OCI-LY7 (cell line): Measurements from ENCODE around the gene RMDN2. TPM values are rescaled to one million over a fixed set of nuclear protein-coding genes. Genes with fewer than 3 reads are reported as not detected.

Source experiments
- BruUV-seq: library from RNA; stranded (reverse); fragments of 400-500 nt; replicated peaks from 2 replicates; lab custom pipeline; 2021; lab: Mats Ljungman, UMichigan
- CTCF ChIA-PET: fragments of 300-600 bp; sonication (Branson Sonifier 250); formaldehyde crosslinking; loops from one replicate; lab custom pipeline; 2022; ENCODE audit warnings: antibody characterized with exemption; ENCODE audit not compliant: unreplicated experiment; lab: Charles Lee
- POLR2A ChIA-PET: fragments of 300-600 bp; sonication (Branson Sonifier 250); formaldehyde crosslinking; loops from one replicate; lab custom pipeline; 2022; ENCODE audit warnings: antibody characterized with exemption; lab: Charles Lee
- DNase-seq: peaks from one replicate; pipeline ENCODE4 v3.0.0-alpha.2; 2015; ENCODE audit warnings: low spot score
- H2AFZ ChIP-seq: fragments of 200-600 bp; sonication (generic), shearing (Covaris generic); 2 replicates; pipeline ENCODE4 v1.6.1; 2014; ENCODE audit warnings: mild to moderate bottlenecking, antibody characterized with exemption, low read length, moderate library complexity
- H3K27ac ChIP-seq: fragments of 200-600 bp; sonication (generic); 2 replicates; pipeline ENCODE4 v1.5.1; 2014; ENCODE audit warnings: mixed run types, low read depth, mild to moderate bottlenecking, moderate library complexity, low read length, inconsistent platforms; ENCODE audit not compliant: poor library complexity, severe bottlenecking
- H3K36me3 ChIP-seq: fragments of 200-600 bp; sonication (generic); 2 replicates; pipeline ENCODE4 v1.6.1; 2014; ENCODE audit warnings: mild to moderate bottlenecking, antibody characterized with exemption, low read length, moderate library complexity, mixed read lengths; ENCODE audit not compliant: insufficient read depth
- H3K4me1 ChIP-seq: fragments of 200-600 bp; sonication (generic); 2 replicates; pipeline ENCODE4 v1.5.1; 2014; ENCODE audit warnings: mild to moderate bottlenecking, low read length; ENCODE audit not compliant: insufficient read depth, poor library complexity, severe bottlenecking
- H3K4me2 ChIP-seq: fragments of 200-600 bp; sonication (generic); 2 replicates; pipeline ENCODE4 v1.6.1; 2014; ENCODE audit warnings: mild to moderate bottlenecking, low read length
- H3K4me3 ChIP-seq: fragments of 200-600 bp; sonication (generic); 2 replicates; pipeline ENCODE4 v1.5.1; 2014; ENCODE audit warnings: mild to moderate bottlenecking, low read depth, low read length; ENCODE audit not compliant: poor library complexity, severe bottlenecking
- H3K79me2 ChIP-seq: fragments of 200-600 bp; sonication (generic); 2 replicates; pipeline ENCODE4 v1.6.1; 2016; ENCODE audit warnings: low read depth, mild to moderate bottlenecking, low read length, moderate library complexity, mixed read lengths; ENCODE audit not compliant: insufficient read depth
- H3K9me2 ChIP-seq: fragments of 200-600 bp; sonication (generic); 2 replicates; pipeline ENCODE4 v1.6.1; 2016; ENCODE audit warnings: mild to moderate bottlenecking, low read length, mixed read lengths; ENCODE audit not compliant: insufficient read depth
- H3K9me3 ChIP-seq: fragments of 200-600 bp; sonication (generic); 2 replicates; pipeline ENCODE4 v1.6.1; 2014; ENCODE audit warnings: mild to moderate bottlenecking, mixed run types, low read length, mixed read lengths
- H4K20me1 ChIP-seq: fragments of 200-600 bp; sonication (generic); 2 replicates; pipeline ENCODE4 v1.6.1; 2014; ENCODE audit warnings: mild to moderate bottlenecking, antibody characterized with exemption, low read length, moderate library complexity, mixed read lengths; ENCODE audit not compliant: insufficient read depth
- CTCF ChIP-seq: fragments of 200-600 bp; sonication (generic); conservative IDR thresholded peaks from 2 replicates; pipeline ENCODE4 v1.5.1; 2014; ENCODE audit warnings: mild to moderate bottlenecking, antibody characterized with exemption, low read length, moderate library complexity, mixed read lengths
- EZH2phosphoT487 ChIP-seq: fragments of 200-600 bp; sonication (generic); IDR thresholded peaks from 2 replicates; pipeline ENCODE4 v1.6.1; 2018; ENCODE audit warnings: low read depth, borderline replicate concordance, mild to moderate bottlenecking, mixed run types, antibody characterized with exemption, low read length, moderate library complexity, mixed read lengths
- intact Hi-C: fragments of 100-400 bp; cut with micrococcal nuclease; formaldehyde crosslinking; loops from one replicate; pipeline ENCODE4 v1.10.0; 2022; ENCODE audit not compliant: unreplicated experiment
- total RNA-seq, 2 experiments: library from RNA; depleted of rRNA in 1 of 2; stranded (reverse); fragments of >200 nt in 1 of 2; shearing (Covaris generic) in 1 of 2; gene quantifications; 2 replicates each; pipeline ENCODE4 v1.2.3, GENCODE V29; 2014 to 2022

Gene RMDN2
- total RNA-seq, 2 experiments from 2014 or later, result 0.50 to 3.1 TPM

- intact Hi-C loops, result no loop called here
- ChIA-PET POLR2A (interaction anchor here (1.0 kb wide), 1 partner anchor 228 kb away, joined by 3 read pairs; no protein-coding TSS in a partner anchor), CTCF (no interaction called here)
- Histone ChIP-seq H3K79me2 (no peaks in the 10 kb centered on the region), H3K4me1 (peaks cover 18% of the 10 kb centered on the region), H3K9me2 (no peaks in the 10 kb centered on the region), H3K4me3 (no peak overlapping the region), H4K20me1 (no peaks in the 10 kb centered on the region), H3K4me2 (no peak overlapping the region), H2AFZ (no peak overlapping the region), H3K27ac (no peak overlapping the region), H3K36me3 (no peaks in the 10 kb centered on the region), H3K9me3 (no peaks in the 10 kb centered on the region)
- TF ChIP-seq CTCF (no peak), EZH2phosphoT487 (no peak)
- BruUV-seq, result no TSS peak
- DNase-seq, result no peak
Measured at GRCh38 chr2:37894047-37894446, 31.0 kb upstream of the RMDN2 start.

- H2AFZ ChIP-seq, result no peak overlapping the region
- H3K4me1 ChIP-seq, result peaks cover 18% of the 10 kb centered on the region
- H3K9me3 ChIP-seq, result no peaks in the 10 kb centered on the region
- H3K9me2 ChIP-seq, result no peaks in the 10 kb centered on the region
- H3K36me3 ChIP-seq, result no peaks in the 10 kb centered on the region
- POLR2A ChIA-PET, result interaction anchor here (1.0 kb wide), 1 partner anchor 228 kb away, joined by 3 read pairs; no protein-coding TSS in a partner anchor
- no peaks in the 10 kb centered on the region for H4K20me1 ChIP-seq
- no peak overlapping the region for H3K4me3 ChIP-seq
- DNase-seq, result no peak
- no peak for TF ChIP-seq CTCF
- TF ChIP-seq EZH2phosphoT487, result no peak
- H3K4me2 ChIP-seq, result no peak overlapping the region
- no peaks in the 10 kb centered on the region for H3K79me2 ChIP-seq
- BruUV-seq, result no TSS peak
- CTCF ChIA-PET, result no interaction called here
- no peak overlapping the region for H3K27ac ChIP-seq
- intact Hi-C loops, result no loop called here
Measured at GRCh38 chr2:37894601-37895000, 30.5 kb upstream of the RMDN2 start.

DNA sequence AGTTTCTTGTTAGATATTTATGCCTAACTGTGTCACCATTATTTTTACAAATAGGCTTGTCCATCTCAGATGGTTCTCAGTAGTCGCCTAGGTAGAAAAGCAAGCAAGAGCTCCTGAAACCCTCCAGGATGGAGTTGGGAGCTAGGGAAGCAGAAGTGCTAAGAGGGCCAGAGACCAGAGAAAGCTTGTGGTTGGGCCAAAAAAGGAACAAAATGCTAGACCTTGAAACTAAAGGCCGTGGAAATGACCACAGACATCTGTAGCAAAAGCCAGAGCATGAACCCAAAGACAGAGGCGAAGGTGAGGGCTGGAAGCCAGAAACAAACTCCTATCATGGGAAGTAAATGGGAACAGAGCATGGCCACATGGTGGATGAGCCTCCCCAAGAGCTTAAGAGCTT is 29.9 kb upstream of the RMDN2 start:
- H3K4me2 ChIP-seq, result no peak overlapping the region
- H4K20me1 ChIP-seq, result no peaks in the 10 kb centered on the region
- H3K9me3 ChIP-seq, result no peaks in the 10 kb centered on the region
- H3K4me3 ChIP-seq, result no peak overlapping the region
- no peak for DNase-seq
- no peak overlapping the region for H2AFZ ChIP-seq
- no peaks in the 10 kb centered on the region for H3K79me2 ChIP-seq
- H3K4me1 ChIP-seq, result peaks cover 18% of the 10 kb centered on the region
- intact Hi-C loops, result loop anchor here (5.0 kb wide), 1 partner anchor 377 kb away; no protein-coding TSS in a partner anchor
- ChIA-PET POLR2A (interaction anchor here (0.6 to 1.0 kb wide), 3 partner anchors 40 to 229 kb away, joined by 3 to 4 read pairs (median 3); no protein-coding TSS in a partner anchor), CTCF (no interaction called here)
- no TSS peak for BruUV-seq
- no peaks in the 10 kb centered on the region for H3K9me2 ChIP-seq
- no peak overlapping the region for H3K27ac ChIP-seq
- H3K36me3 ChIP-seq, result no peaks in the 10 kb centered on the region
- no peak for TF ChIP-seq CTCF
- TF ChIP-seq EZH2phosphoT487, result no peak
